Pancreas (tissue), 10 donors: ENCODE measurements around the gene TLL2. TPM values are rescaled to one million over a fixed set of nuclear protein-coding genes. Genes with fewer than 3 reads are reported as not detected.
A peak's percentile ranks its signal among the peaks of the same experiment; 100 is the strongest.

Source experiments
- ATAC-seq, 4 donors: fragments of 200-7000 bp; cut with Tn5 transposase; one replicate each; pipeline versions ENCODE4 v1.8.0 to v1.9.1; 2020; ENCODE audit warnings: mild to moderate bottlenecking in 4 of 4, moderate library complexity in 4 of 4
- DNase-seq, 6 donors: peaks; one replicate each; pipeline ENCODE4 v3.0.0-alpha.2; 2020
- FAIRE-seq: peaks from 2 replicates; lab custom pipeline; 2012; peaks lifted over from hg19 to GRCh38; lab: Jason Lieb, UNC
- H3K27ac ChIP-seq, 4 donors: fragments of 200-600 bp; sonication (generic); 1 replicate in 3 of 4; 2 replicates in 1 of 4; pipeline versions ENCODE4 v1.5.0 to v1.8.0; 2020
- H3K27me3 ChIP-seq, 4 donors: fragments of 200-600 bp; one replicate each; pipeline ENCODE4 v1.8.0; 2021
- H3K36me3 ChIP-seq, 3 donors: fragments of 200-600 bp; sonication (generic) in 1 of 3; one replicate each; pipeline versions ENCODE4 v1.5.0 to v1.8.0; 2020 to 2021
- H3K4me1 ChIP-seq, 3 donors: fragments of 200-600 bp; one replicate each; pipeline ENCODE4 v1.8.0; 2021
- H3K4me3 ChIP-seq, 4 donors: fragments of 200-600 bp; sonication (generic) in 2 of 4; one replicate each; pipeline versions ENCODE4 v1.5.0 to v1.8.0; 2020 to 2021
- H3K9me3 ChIP-seq, 4 donors: fragments of 200-600 bp; one replicate each; pipeline ENCODE4 v1.8.0; 2021
- CTCF ChIP-seq, 4 donors: fragments of 200-600 bp; sonication (generic) in 3 of 4; IDR thresholded peaks; one replicate each; pipeline versions ENCODE4 v1.5.0 to v1.8.0; 2021; ENCODE audit warnings: antibody characterized with exemption in 4 of 4
- WGBS, 2 donors: extraction: QIAGEN DNeasy Blood & Tissue Kit; methylation state at CpG; one replicate each; pipeline ENCODE4 v1.1.7; 2013; 5-methylcytosine and 5-hydroxymethylcytosine counted together
- intact Hi-C, 3 donors: fragments of 100-400 bp; cut with DNase I; formaldehyde crosslinking; loops; one replicate each; pipeline versions ENCODE4 v1.11.1 to v1.14.2; 2022
- polyA plus RNA-seq, 2 donors: library from polyadenylated mRNA; stranded (reverse); fragments of 200-250 nt; gene quantifications; one replicate each; pipeline ENCODE4 v1.2.3, GENCODE V29; 2013
- total RNA-seq, 6 donors: library from RNA; stranded (reverse); fragmentation: NEBNext Ultra II Directional in 4 of 6; extraction: Animal tissue kit (Norgen Biotek cat#: 25700) in 4 of 6; gene quantifications; one replicate each; pipeline versions ENCODE4 v1.2.1 to v1.2.4, GENCODE V29; 2021 to 2023
- donor health status: healthy with polysubstance abuse.
- donor health status: DM: no; HTN: no; CAD: no; lungs with moderate emphysema.
- donor health status: DM: no; HTN: no; CAD: no.
- donor health status: control.
- donor health status: control.
- donor health status: Bipolar disorder and iron deficiency.
- donor health status: DM: yes; HTN: yes; CAD: no.
- donor health status: DM: no; HTN: no; CAD: no.
- donor health status: DM: no; HTN: no; CAD: no.
- donor health status: DM: yes; HTN: yes; CAD: no.

Gene TLL2
- total and polyA plus RNA-seq, 8 donors, result 0.14 to 0.97 (median 0.27) TPM

DNA sequence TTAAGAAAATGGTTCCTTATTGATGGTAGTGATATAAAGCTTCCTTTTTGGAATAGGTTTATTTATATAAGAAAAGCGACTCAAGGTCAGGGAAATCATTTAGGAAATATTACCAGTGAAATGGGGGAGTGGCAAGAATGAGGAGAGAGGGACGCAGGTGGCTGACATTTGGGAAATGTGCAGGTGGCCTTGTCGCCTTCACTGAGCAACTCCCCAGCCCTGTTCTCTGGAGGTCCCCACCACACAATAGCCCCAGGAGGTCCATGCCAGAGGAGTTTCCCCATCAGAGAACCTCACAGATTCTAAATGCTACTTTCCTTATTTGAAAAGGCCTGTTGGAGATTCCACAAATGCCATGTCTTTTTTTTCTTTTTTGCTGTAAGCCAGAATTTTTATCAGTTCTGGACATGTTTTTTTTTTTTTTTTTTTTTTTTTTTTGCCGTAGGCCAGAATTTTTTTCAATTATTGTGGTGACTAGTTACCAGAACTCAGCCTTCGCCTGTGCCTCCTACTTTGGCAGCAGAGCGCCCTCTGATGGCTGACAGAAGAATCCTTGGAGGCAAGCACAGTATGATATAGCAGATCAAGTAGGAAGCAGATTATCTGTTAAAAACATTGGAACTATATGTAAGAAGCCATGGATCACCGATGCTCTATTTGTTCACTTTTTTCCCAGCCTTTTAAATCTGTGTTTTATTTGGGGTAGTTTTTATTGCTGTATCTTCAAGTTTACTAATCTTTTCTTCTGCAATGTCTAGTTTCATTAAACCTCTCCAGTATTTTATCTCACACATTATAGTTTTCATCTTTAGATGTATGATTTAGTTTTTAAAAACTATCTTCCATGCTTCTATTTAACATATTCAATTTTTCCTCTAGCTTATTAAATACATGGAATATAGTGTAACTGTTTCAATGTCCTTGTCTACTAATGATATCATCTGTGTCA lies 173.5 kb downstream of the TLL2 start:
- H3K27ac ChIP-seq, result peak overlapping the region in 1 of 4 donors; percentile 25
- H3K36me3 ChIP-seq, result no peaks in the 10 kb centered on the region
- intact Hi-C loops, result no loop called here
- no peaks in the 10 kb centered on the region for H3K9me3 ChIP-seq
- WGBS, 2 donors, result 12 to 17% methylated on average over 7 of the region's 7 CpGs
- no peak overlapping the region for H3K4me3 ChIP-seq
- peak; percentile 75 to 81 (median 77) for DNase-seq
- peak; percentile 54 for FAIRE-seq
- no peaks in the 10 kb centered on the region for H3K27me3 ChIP-seq
- peak; percentile 25 to 74 (median 57) for TF ChIP-seq CTCF (IDR thresholded peaks at IDR 0.05)
- peaks cover 0 to 7% (median 0%) of the 10 kb centered on the region in 3 donors for H3K4me1 ChIP-seq
- ATAC-seq, result peak; percentile 93 to 96 (median 96)

GRCh38 chr10:96339383-96339782 lies 174.3 kb downstream of the TLL2 start:
- Histone ChIP-seq H3K27me3 (no peaks in the 10 kb centered on the region), H3K4me1 (peaks cover 0 to 7% (median 0%) of the 10 kb centered on the region in 3 donors), H3K27ac (peak overlapping the region in 1 of 4 donors; percentile 21), H3K4me3 (no peak overlapping the region), H3K9me3 (no peaks in the 10 kb centered on the region), H3K36me3 (no peaks in the 10 kb centered on the region)
- ATAC-seq (no peak), FAIRE-seq (no peak), DNase-seq (no peak)
- 92 to 95% methylated on average over 4 of the region's 4 CpGs for WGBS, 2 donors
- intact Hi-C loops, result no loop called here
- TF ChIP-seq CTCF (IDR thresholded peaks at IDR 0.05), result no peak

DNA sequence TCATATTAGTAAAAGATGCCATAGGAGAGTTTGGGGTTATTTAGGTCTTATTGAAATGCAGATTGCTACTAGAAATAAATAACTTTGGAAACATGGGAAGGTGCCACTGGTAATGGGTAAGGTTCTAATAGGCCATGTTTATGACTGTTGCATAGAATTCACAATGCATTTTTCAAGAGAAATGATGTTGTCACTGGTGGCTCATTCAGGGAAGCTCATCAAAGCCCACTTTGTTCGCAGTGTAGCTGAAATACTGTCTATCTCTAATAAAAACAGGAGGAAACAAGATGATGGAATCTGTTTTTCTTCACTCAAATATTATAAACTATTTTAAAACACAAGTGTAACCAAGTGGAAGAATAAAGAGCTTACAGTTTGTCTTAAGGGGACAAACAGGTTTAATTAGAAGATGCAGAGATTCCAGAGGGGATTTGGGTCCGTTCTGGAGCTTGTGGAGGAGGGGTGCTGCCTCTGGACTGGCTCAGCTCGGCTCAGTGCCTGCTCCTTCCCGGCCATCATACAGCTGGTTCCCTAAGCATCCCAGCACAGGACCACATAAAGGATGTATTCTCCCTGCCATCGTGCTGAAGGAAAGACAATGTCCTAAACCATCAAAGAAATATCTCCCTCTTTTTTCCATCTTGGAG lies 175.3 kb downstream of the TLL2 start:
- no peak for TF ChIP-seq CTCF (IDR thresholded peaks at IDR 0.05)
- Histone ChIP-seq H3K36me3 (no peaks in the 10 kb centered on the region), H3K4me3 (no peak overlapping the region), H3K4me1 (peaks cover 0 to 7% (median 0%) of the 10 kb centered on the region in 3 donors), H3K27me3 (no peaks in the 10 kb centered on the region), H3K27ac (no peak overlapping the region), H3K9me3 (no peaks in the 10 kb centered on the region)
- ATAC-seq (no peak), FAIRE-seq (no peak), DNase-seq (no peak)
- 68 to 72% methylated on average over 5 of the region's 5 CpGs for WGBS, 2 donors
- intact Hi-C loops, result no loop called here

GRCh38 chr10:96337106-96337505 lies 176.6 kb downstream of the TLL2 start:
- no peak for DNase-seq
- no peak for ATAC-seq
- peaks cover 0 to 7% (median 0%) of the 10 kb centered on the region in 3 donors for H3K4me1 ChIP-seq
- no peak overlapping the region for H3K4me3 ChIP-seq
- TF ChIP-seq CTCF (IDR thresholded peaks at IDR 0.05), result no peak
- H3K9me3 ChIP-seq, result no peaks in the 10 kb centered on the region
- 94 to 96% methylated on average over 2 of the region's 2 CpGs for WGBS, 2 donors
- H3K27me3 ChIP-seq, result no peaks in the 10 kb centered on the region
- H3K27ac ChIP-seq, result no peak overlapping the region
- intact Hi-C loops, result no loop called here
- no peaks in the 10 kb centered on the region for H3K36me3 ChIP-seq
- FAIRE-seq, result no peak
